GM18526 (cell line): ENCODE data around the gene SORCS2.

Source experiments
- POLR2A ChIP-seq: IDR thresholded peaks from 3 replicates; pipeline ENCODE4 v1.6.1; 2011; ENCODE audit not compliant: insufficient read length; ENCODE audit errors: extremely low read depth

Gene SORCS2

GRCh38 chr4:7647600-7648543, 455.5 kb downstream of the SORCS2 start:
- no peak for TF ChIP-seq POLR2A

- no peak for TF ChIP-seq POLR2A
Measured at GRCh38 chr4:7648544-7649395, 456.4 kb downstream of the SORCS2 start.

GRCh38 chr4:7649411-7649740, 457.0 kb downstream of the SORCS2 start:
- no peak for TF ChIP-seq POLR2A

GRCh38 chr4:7649741-7650531, 457.6 kb downstream of the SORCS2 start:
- TF ChIP-seq POLR2A: no peak

- TF ChIP-seq POLR2A: no peak
Measured at GRCh38 chr4:7650606-7651385, 458.5 kb downstream of the SORCS2 start.

- no peak for TF ChIP-seq POLR2A
Measured at GRCh38 chr4:7651461-7651921, 459.2 kb downstream of the SORCS2 start.

GRCh38 chr4:7652006-7652405, 459.7 kb downstream of the SORCS2 start:
- TF ChIP-seq POLR2A: no peak

- TF ChIP-seq POLR2A: no peak
Measured at GRCh38 chr4:7652451-7652881, 460.1 kb downstream of the SORCS2 start.

GRCh38 chr4:7652906-7653305, 460.6 kb downstream of the SORCS2 start:
- TF ChIP-seq POLR2A: no peak

GRCh38 chr4:7653510-7654369, 461.4 kb downstream of the SORCS2 start:
- no peak for TF ChIP-seq POLR2A

GRCh38 chr4:7654550-7655445, 462.5 kb downstream of the SORCS2 start:
- TF ChIP-seq POLR2A: no peak

- TF ChIP-seq POLR2A: no peak
Measured at GRCh38 chr4:7655511-7656243, 463.3 kb downstream of the SORCS2 start.
